Stimulated activated CD4-positive, alpha-beta T cell treated with anti-CD3 and anti-CD28 coated beads, Interleukin-15, amount 100 ng/mL, for 1 hour (primary cell): ENCODE results near the gene LHFPL3.
A peak's percentile ranks its signal among the peaks of the same experiment; 100 is the strongest.
"Not testable (repeated sequence)": the region's sequence is repeated elsewhere in the genome, so short reads cannot be mapped to it uniquely, and the experiment has no call there.

ENCODE experiments used
- DNase-seq, 2 donors: peaks; one replicate each; pipeline ENCODE4 v3.0.0-alpha.2; 2020; ENCODE audit warnings: low read depth in 1 of 2, low spot score in 1 of 2

Gene LHFPL3

DNA sequence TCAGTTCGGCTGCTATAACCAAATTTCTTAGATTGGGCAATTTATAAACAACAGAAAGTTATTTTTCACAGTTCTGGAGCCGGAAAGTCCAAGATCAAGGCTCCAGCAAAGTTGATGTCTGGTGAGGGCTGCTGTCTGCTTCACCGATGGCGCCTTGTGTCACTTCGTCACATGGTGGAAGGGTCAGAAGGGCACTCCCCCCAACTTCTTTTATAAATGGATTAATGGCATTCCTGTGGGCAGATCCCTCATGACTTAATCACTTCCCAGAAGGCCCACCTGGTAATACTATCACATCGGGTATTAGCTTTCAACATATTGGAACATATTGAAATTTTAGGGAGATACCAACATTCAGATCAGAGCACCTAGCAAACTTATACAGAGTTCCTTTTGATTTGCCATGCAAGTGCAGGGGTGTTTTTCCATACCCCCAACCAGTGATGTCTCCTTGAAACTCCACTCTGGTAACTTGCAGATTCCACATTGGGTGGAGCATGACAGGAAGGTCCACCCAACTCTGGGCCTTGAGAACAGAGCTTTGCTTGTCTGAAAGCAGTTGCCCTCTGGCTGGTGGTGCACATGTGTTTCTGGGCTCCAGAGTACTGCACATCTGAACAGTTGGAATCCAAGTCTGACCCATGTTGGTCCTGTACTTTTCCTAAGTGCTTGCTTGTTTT, 600.5 kb downstream of the LHFPL3 start:
- no peak for DNase-seq

DNA sequence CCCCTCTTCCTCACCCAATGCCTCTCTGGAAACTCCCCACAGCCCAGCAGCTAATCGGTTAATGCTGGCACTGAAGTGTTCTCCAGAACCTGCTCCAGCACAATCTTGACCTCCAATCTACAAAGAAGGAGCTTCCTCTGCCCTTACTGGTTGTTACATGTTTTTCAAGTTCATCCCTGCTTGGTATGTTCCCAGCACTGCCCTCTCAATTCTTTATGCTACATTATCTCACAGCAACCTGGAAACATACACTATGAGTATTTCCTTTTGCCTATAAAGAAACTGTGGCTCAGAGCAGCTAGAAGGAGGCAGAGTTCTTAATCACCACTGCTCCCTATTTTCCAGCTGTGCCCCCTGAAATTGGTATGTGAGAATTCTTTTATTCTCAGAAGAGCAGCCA, 601.5 kb downstream of the LHFPL3 start:
- DNase-seq, result no peak

DNA sequence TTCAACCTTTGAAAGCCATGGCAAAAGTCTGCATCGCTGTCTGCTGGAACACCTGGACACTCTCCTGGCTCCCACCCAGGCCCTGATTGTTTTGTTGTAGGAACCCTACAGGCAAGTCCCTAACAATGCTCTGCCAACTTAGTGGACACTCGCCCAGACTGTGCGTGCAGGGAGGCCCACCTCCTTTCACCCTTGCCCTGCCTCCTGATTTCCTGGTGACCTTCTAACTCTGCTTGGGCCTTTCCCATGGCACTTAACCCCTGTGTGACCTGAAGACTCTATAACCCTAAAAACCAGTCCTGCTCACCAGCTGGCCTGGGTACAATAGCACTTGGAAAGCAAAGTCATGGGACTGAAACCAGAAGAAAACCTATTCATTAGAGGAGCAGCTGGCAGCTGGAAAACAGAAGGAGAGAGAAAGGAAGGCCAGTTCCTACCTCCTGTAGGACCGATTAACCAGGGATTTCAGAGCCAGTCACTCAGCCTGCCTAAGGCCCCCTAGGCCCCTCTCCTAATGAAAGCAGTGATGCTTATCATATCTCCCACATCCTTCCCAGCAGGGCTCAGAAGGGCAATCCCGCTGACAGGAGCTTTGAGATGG, 602.9 kb downstream of the LHFPL3 start:
- DNase-seq, result no peak

DNA sequence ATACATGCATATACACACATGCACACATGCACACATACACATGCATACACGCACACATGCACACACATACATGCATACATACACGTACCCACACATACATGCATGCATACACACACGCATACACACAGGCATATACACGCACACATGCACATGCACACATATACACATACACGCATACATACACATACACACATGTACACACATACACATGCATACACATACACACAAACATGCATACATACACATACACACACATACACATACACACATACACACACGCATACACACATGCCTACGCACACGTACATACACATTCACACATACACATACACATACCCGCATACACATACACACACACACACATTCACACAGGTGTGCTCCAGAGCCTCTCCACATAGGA, 604.6 kb downstream of the LHFPL3 start:
- DNase-seq, result no peak

DNA sequence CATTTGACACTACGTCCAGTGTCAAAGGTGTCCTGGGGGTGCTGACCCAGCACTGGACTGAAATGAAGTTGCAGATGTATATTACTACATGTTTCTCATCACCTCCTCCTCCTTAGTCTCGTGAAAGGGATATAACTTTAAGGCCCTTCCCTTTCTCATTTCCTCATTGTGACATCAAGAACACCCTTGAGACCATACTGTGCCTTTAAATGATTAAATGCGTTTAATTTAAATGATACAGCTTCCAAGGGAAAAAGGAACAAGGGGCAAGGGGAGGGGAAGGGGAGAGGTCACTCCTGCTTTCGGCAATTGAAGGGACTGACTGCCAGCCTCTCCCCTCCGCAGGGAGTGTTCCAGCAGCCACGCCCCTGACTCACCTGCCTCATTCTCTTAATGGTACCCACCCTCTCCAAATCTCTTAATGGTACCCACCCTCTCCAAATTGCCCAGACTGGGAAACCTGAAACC, 605.2 kb downstream of the LHFPL3 start:
- no peak for DNase-seq

DNA sequence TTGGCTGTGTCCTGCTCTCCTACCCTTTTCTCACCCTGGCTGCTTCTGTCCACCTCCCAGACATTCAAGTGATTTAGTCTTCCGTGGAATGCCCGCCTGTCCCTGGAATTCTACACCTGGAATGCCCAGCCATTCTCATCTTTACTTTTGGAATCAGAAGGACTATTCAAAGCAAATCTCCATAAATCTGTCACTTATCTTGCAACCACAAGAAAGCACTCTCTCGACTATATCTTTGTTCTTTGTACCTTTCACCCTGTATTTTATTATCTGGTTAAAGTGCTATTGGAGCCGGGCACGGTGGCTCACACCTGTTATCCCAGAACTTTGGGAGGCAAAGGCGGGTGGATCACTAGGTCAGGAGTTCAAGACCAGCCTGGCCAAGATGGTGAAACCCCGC, 606.3 kb downstream of the LHFPL3 start:
- DNase-seq, result no peak

DNA sequence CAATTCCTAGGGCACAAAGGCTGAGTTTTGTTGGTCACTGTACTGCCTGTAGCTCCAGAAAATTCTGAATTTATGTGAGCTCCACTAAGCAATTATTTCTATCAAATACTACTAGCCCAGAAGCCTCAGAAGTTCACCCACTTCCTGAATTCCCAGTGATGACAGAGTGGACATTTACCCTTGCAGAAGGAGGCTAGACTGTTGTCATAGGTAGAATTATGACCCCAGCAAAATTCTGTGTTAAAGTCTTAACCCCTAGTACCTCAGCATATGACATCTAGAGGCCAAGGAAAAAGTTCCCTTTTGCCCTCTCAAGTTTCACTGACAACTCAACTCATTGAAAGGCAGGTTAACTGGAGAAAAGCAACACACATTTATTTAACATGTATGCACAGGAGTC, 606.9 kb downstream of the LHFPL3 start:
- no peak for DNase-seq

DNA sequence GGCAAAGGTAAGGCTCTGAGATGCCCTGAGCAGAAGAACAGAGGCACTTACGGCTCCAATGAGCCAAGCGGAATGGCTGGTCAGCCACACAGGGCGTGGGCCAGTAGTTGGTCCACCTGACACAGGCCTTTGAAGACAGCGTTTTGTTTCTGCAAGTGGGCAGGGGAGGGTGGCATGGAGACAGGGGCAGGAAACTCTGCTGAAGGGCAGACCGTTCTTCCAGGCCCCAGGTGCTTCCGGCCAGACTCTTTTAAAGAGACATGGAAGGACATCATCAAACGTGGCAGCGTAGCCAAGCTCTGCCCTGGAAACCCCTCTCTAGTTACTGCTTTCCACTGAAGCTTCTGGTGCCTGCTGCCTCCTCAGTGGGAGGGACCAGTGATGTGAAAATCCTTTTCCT, 608.1 kb downstream of the LHFPL3 start:
- DNase-seq, result no peak

DNA sequence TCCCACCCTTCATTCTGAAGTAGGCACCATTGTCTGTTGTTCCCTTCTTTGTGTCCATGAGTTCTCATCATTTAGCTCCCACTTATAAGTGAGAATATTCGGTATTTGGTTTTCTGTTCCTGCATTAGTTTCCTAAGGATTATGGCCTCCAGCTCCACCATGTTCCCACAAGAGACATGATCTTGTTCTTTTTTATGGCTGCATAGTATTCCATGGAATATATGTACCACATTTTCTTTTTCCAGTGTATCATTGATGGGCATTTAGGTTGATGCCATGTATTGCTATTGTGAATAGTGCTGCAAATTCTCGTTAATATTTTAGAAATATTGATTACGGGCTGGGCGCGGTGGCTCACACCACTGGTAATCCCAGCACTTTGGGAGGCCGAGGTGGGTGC, 609.1 kb downstream of the LHFPL3 start:
- DNase-seq, result not testable (repeated sequence)

DNA sequence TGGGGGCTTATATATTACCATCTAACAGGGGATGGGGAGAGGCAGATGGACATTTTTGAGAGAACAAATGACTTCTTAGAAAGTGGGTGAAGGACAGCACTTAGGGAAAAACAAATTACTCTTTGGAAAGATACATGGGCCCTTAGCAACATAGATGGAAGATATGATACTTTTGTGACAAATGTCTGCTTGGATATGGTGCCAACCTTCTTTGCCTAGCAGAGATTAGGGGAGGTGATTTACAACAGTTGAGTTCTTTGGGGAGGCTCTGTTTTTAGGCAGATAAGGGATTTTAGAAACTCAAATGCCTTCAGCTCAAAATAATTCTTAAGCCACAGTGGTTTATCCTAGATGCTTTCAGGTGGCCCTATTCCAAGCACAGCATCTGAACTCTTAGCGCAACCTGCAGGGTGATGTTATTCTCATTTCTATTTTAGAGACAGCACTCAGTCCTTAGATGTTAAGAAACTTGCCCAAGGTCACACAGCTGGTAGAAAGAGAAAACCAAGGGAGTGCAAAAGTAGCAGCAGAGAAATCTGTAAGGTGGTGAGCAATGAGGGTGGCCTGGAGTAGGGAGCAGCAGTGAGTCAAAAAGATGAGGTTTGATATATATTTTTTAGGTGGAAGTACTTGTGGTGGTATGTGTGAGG, 610.5 kb downstream of the LHFPL3 start:
- no peak for DNase-seq

DNA sequence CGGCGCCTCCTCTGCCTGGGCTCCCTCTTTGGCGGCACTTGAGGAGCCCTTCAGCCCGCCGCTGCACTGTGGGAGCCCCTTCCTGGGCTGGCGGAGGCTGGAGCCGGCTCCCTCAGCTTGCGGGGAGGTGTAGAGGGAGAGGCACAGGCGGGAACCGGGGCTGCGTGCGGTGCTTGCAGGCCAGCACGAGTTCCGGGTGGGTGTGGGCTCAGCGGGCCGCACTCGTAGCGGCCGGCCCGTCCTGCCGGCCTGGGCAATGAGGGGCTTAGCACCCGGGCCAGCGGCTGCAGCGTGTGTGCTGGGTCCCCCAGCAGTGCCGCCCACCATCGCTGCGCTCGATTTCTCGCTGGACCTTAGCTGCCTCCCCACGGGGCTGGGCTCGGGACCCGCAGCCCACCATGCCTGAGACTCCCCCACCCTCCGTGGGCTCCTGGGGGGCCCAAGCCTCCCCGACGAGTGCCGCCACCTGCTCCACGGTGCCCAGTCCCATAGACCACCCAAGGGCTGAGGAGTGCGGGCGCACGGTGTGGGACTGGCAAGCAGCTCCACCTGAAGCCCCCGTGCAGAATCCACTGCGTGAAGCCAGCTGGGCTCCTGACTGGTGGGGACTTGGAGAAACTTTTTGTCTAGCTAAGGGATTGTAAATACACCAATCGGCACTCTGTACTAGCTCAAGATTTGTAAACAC, 611.8 kb downstream of the LHFPL3 start:
- DNase-seq, result no peak

DNA sequence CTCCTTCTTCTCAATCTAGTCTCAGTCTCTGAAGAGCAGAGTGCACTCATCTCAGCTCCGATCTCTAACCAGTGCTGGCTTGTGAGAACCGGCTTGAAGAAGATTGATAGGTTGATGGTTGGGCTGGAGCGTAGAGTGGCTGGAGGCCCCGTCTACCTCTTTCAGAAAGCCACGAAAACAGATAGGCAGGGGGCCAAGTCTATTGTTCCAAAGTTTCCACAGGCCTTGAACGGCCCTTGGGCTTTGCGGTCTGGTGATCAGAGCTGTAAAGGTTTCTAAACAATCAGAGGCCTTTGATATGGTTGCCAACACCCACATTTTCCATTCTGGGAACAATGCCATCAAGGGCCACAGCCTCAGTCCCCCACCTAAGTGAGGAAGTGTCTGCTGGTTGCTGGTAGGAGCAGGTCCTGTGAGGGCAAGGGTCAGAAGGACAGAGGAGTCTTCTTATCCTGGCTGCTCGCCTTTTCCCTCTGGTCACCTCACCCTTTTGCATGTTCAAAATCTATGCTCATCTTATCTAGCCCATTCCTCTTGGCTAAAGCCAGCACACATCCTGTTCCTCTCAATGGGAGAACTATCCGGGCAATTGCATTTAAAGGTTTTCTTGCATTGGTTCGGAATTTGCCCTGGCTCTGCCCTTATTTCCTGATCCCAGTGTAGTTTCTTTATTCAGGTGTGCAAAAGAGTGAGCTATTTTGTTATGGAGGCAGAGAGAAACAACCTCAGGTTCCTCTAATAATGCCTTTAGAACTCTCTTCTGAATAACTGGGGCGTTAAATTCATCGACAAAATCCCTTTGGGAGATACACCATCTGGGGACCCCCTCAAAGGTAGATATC, 615.3 kb downstream of the LHFPL3 start:
- DNase-seq, result peak in 1 of 2 donors; percentile 44

DNA sequence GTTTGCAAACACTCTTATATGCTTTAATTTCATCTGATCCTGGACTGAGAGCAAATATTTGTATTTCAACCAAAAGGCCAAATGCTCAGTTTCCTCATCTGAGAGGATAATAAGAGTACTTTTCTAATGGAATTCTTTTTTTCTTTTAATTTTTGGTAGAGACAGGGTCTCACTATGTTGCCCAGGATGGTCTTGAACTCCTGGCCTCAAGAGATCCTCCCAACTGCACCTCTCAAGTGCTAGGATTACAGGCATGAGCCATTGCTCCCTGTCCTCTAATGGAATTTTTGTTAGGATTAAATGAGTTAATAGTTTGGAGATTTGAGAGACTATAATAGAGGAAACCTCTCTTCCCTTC, 617.2 kb downstream of the LHFPL3 start:
- DNase-seq, result no peak

DNA sequence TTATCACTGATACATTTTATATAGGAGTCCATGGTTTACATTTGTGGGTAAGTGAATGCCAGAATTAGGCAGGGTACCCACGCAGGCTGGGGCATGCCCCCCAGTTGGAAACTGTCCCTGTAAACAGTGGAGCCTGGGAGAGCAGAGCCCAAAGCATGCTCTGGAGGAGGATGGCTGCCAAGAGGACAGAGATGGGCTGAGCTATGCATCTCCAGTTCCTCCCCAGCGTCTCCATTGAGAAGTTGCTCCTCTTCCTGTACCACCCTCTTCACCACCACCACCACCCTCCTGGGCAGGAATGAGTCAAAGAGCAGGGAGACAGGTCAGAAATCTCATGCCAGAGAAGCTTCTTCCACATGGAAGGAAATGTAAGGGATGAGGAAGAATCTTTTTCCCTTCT, 617.9 kb downstream of the LHFPL3 start:
- no peak for DNase-seq

DNA sequence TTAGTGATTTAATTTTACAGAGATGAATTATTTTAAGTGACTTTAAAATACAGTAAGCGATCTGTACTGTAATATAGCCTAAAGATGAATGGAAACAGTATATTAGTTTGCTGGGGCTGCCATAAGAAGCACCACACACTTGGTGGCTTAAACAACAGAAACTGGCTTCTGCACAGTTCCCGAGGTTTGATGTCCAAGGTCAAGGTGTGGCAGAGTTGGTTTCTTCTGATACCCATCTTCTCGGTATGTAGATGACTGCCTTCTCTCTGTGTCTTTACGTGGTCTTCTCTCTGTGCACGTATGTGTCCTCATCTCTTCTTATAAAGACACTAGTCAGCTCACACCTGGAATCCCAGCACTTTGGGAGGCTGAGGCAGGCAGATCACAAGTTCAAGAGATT, 621.6 kb downstream of the LHFPL3 start:
- no peak for DNase-seq

DNA sequence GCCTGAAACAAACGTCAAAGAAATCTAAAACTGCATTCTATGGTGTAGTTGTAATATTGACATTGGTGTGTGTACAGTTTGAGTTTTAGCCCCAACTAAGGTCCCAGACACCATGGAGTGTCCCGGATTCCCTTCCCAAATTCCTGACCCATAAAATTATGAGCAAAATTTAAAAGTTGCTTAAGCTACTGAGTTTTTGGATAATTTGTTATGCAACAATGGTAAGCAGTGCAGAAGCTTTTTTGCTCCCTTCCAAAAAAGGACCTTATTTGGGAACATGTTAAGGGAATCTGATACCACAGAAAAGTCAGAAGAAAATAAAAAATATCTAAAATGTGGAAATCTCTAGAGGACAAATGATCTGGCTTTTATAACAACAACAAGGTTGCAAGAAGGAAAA, 622.4 kb downstream of the LHFPL3 start:
- DNase-seq, result no peak

DNA sequence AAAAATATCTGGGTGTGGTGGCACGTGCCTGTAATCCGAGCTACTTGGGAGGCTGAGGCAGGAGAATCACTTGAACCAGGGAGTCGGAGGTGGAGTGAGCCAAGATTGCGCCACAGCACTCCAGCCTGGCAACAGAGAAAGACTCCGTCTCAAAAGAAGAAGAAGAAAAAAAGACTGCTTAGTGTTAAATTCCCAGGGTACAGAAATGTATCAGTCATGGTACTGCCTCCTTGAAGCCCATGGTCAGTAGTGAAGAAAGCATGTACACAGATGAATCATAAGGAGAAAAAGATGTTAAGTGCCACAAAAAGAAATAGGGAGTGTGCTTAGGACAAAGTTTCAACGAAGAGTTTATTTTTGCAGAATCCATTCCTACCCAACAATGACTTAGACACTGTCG, 623.1 kb downstream of the LHFPL3 start:
- DNase-seq, result no peak

DNA sequence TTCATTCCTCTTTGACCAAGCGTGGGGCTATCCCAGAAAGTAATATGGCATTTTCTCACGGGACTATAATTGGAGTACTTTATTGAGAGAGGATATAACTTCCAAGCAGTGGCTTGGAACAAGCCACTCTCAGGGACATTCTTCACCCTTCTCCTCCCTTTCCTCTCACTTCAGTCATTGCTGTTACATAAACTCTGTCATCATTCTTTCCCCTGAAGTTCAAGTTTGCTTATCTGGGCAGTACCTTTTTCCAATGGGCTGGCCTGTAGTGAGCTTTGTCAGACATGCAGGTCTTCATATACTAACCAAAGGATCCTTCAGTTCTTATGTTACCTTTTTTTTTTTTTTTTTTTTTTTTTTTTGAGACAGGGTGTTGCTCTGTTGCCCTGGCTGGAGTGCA, 626.9 kb downstream of the LHFPL3 start:
- no peak for DNase-seq
